ENCODE data around the gene NATD1. TPM values are rescaled to one million over a fixed set of nuclear protein-coding genes. Genes with fewer than 3 reads are reported as not detected.
A peak's percentile ranks its signal among the peaks of the same experiment; 100 is the strongest.

Gene NATD1
- total and polyA plus RNA-seq, 2 donors = 2.1 to 9.8 TPM

GRCh38 chr17:21285164-21286065 is 32.2 kb upstream of the NATD1 start:
- H3K4me3 ChIP-seq (ENCODE audit: low read depth, low read length) = peak overlapping the region; percentile 78
- DNase-seq (ENCODE audit: extremely low spot score) = no peak
- peak overlapping the region; percentile 77 for H3K27ac ChIP-seq (ENCODE audit: low read depth)
- H3K4me1 ChIP-seq (ENCODE audit: insufficient read depth) = no peaks in the 10 kb centered on the region
- 4% methylated on average over 16 of the region's 16 CpGs for WGBS
- H3K36me3 ChIP-seq (ENCODE audit: insufficient read depth) = no peaks in the 10 kb centered on the region

GRCh38 chr17:21284319-21285163 is 31.3 kb upstream of the NATD1 start, which contains the start of gene MAP2K3:
TSS of gene MAP2K3 (plus strand) at chr17:21284711. CDS start at chr17:21284921, 210 bp downstream.
- peak within 1 kb of the TSS; percentile 77 for H3K27ac ChIP-seq (ENCODE audit: low read depth)
- DNase-seq (ENCODE audit: extremely low spot score) = peak; percentile 98
- H3K4me1 ChIP-seq (ENCODE audit: insufficient read depth) = no peaks in the 10 kb centered on the region
- H3K36me3 ChIP-seq (ENCODE audit: insufficient read depth) = no peaks in the 10 kb centered on the region
- WGBS = under 1% methylated on average over 88 of the region's 88 CpGs
- peak within 1 kb of the TSS; percentile 78 for H3K4me3 ChIP-seq (ENCODE audit: low read depth, low read length)

- Histone ChIP-seq H3K27ac (ENCODE audit: low read depth) (no peak overlapping the region), H3K36me3 (ENCODE audit: insufficient read depth) (no peaks in the 10 kb centered on the region), H3K4me3 (ENCODE audit: low read depth, low read length) (peak overlapping the region; percentile 39), H3K4me1 (ENCODE audit: insufficient read depth) (no peaks in the 10 kb centered on the region)
- WGBS = 17% methylated on average over 49 of the region's 49 CpGs
- DNase-seq (ENCODE audit: extremely low spot score) = no peak
Measured at GRCh38 chr17:21283482-21284318, 30.5 kb upstream of the NATD1 start.

GRCh38 chr17:21282850-21283249 is 29.6 kb upstream of the NATD1 start:
- Histone ChIP-seq H3K27ac (ENCODE audit: low read depth) (no peak overlapping the region), H3K36me3 (ENCODE audit: insufficient read depth) (no peaks in the 10 kb centered on the region), H3K4me1 (ENCODE audit: insufficient read depth) (no peaks in the 10 kb centered on the region), H3K4me3 (ENCODE audit: low read depth, low read length) (no peak overlapping the region)
- no peak for DNase-seq (ENCODE audit: extremely low spot score)
- 85% methylated on average over 5 of the region's 5 CpGs for WGBS

- Histone ChIP-seq H3K36me3 (ENCODE audit: insufficient read depth) (no peaks in the 10 kb centered on the region), H3K4me1 (ENCODE audit: insufficient read depth) (no peaks in the 10 kb centered on the region), H3K4me3 (ENCODE audit: low read depth, low read length) (no peak overlapping the region), H3K27ac (ENCODE audit: low read depth) (no peak overlapping the region)
- 35% methylated on average over 5 of the region's 5 CpGs for WGBS
- DNase-seq (ENCODE audit: extremely low spot score) = no peak
Measured at GRCh38 chr17:21282231-21282630, 29.0 kb upstream of the NATD1 start.

- no peaks in the 10 kb centered on the region for H3K4me1 ChIP-seq (ENCODE audit: insufficient read depth)
- H3K36me3 ChIP-seq (ENCODE audit: insufficient read depth) = no peaks in the 10 kb centered on the region
- no peak for DNase-seq (ENCODE audit: extremely low spot score)
- H3K4me3 ChIP-seq (ENCODE audit: low read depth, low read length) = no peak overlapping the region
- WGBS = 27% methylated on average over 10 of the region's 10 CpGs
- no peak overlapping the region for H3K27ac ChIP-seq (ENCODE audit: low read depth)
Measured at GRCh38 chr17:21280081-21280518, 26.9 kb upstream of the NATD1 start.

- no peak overlapping the region for H3K4me3 ChIP-seq (ENCODE audit: low read depth, low read length)
- H3K27ac ChIP-seq (ENCODE audit: low read depth) = no peak overlapping the region
- no peak for DNase-seq (ENCODE audit: extremely low spot score)
- H3K36me3 ChIP-seq (ENCODE audit: insufficient read depth) = no peaks in the 10 kb centered on the region
- WGBS = 82% methylated on average over 6 of the region's 6 CpGs
- no peaks in the 10 kb centered on the region for H3K4me1 ChIP-seq (ENCODE audit: insufficient read depth)
Measured at GRCh38 chr17:21279582-21279981, 26.4 kb upstream of the NATD1 start.

GRCh38 chr17:21279198-21279535 is 26.0 kb upstream of the NATD1 start:
- H3K36me3 ChIP-seq (ENCODE audit: insufficient read depth) = no peaks in the 10 kb centered on the region
- DNase-seq (ENCODE audit: extremely low spot score) = no peak
- H3K27ac ChIP-seq (ENCODE audit: low read depth) = no peak overlapping the region
- no peak overlapping the region for H3K4me3 ChIP-seq (ENCODE audit: low read depth, low read length)
- H3K4me1 ChIP-seq (ENCODE audit: insufficient read depth) = no peaks in the 10 kb centered on the region
- 85% methylated on average over 6 of the region's 6 CpGs for WGBS

GRCh38 chr17:21278450-21279197 is 25.4 kb upstream of the NATD1 start:
- no peak overlapping the region for H3K4me3 ChIP-seq (ENCODE audit: low read depth, low read length)
- WGBS = 76% methylated on average over 8 of the region's 8 CpGs
- no peaks in the 10 kb centered on the region for H3K4me1 ChIP-seq (ENCODE audit: insufficient read depth)
- DNase-seq (ENCODE audit: extremely low spot score) = no peak
- no peak overlapping the region for H3K27ac ChIP-seq (ENCODE audit: low read depth)
- no peaks in the 10 kb centered on the region for H3K36me3 ChIP-seq (ENCODE audit: insufficient read depth)

- no peak overlapping the region for H3K27ac ChIP-seq (ENCODE audit: low read depth)
- no peaks in the 10 kb centered on the region for H3K36me3 ChIP-seq (ENCODE audit: insufficient read depth)
- H3K4me3 ChIP-seq (ENCODE audit: low read depth, low read length) = no peak overlapping the region
- 96% methylated on average over 3 of the region's 3 CpGs for WGBS
- no peak for DNase-seq (ENCODE audit: extremely low spot score)
- no peaks in the 10 kb centered on the region for H3K4me1 ChIP-seq (ENCODE audit: insufficient read depth)
Measured at GRCh38 chr17:21277332-21277731, 24.1 kb upstream of the NATD1 start.

- Histone ChIP-seq H3K36me3 (ENCODE audit: insufficient read depth) (no peaks in the 10 kb centered on the region), H3K4me1 (ENCODE audit: insufficient read depth) (no peaks in the 10 kb centered on the region), H3K27ac (ENCODE audit: low read depth) (no peak overlapping the region), H3K4me3 (ENCODE audit: low read depth, low read length) (peak overlapping the region; percentile 37)
- WGBS = 8% methylated on average over 17 of the region's 17 CpGs
- DNase-seq (ENCODE audit: extremely low spot score) = no peak
Measured at GRCh38 chr17:21276264-21276588, 23.0 kb upstream of the NATD1 start.

- H3K4me3 ChIP-seq (ENCODE audit: low read depth, low read length) = peak overlapping the region; percentile 37
- no peak overlapping the region for H3K27ac ChIP-seq (ENCODE audit: low read depth)
- DNase-seq (ENCODE audit: extremely low spot score) = no peak
- no peaks in the 10 kb centered on the region for H3K36me3 ChIP-seq (ENCODE audit: insufficient read depth)
- WGBS = under 1% methylated on average over 52 of the region's 52 CpGs
- no peaks in the 10 kb centered on the region for H3K4me1 ChIP-seq (ENCODE audit: insufficient read depth)
Measured at GRCh38 chr17:21275579-21276263, 22.5 kb upstream of the NATD1 start.
